Measurements from ENCODE around the gene ZBTB4. TPM values are rescaled to one million over a fixed set of nuclear protein-coding genes. Genes with fewer than 3 reads are reported as not detected.

The ZBTB4 gene
- total RNA-seq, 2 donors from 2014 or later: 44.9 to 49.5 TPM

DNA sequence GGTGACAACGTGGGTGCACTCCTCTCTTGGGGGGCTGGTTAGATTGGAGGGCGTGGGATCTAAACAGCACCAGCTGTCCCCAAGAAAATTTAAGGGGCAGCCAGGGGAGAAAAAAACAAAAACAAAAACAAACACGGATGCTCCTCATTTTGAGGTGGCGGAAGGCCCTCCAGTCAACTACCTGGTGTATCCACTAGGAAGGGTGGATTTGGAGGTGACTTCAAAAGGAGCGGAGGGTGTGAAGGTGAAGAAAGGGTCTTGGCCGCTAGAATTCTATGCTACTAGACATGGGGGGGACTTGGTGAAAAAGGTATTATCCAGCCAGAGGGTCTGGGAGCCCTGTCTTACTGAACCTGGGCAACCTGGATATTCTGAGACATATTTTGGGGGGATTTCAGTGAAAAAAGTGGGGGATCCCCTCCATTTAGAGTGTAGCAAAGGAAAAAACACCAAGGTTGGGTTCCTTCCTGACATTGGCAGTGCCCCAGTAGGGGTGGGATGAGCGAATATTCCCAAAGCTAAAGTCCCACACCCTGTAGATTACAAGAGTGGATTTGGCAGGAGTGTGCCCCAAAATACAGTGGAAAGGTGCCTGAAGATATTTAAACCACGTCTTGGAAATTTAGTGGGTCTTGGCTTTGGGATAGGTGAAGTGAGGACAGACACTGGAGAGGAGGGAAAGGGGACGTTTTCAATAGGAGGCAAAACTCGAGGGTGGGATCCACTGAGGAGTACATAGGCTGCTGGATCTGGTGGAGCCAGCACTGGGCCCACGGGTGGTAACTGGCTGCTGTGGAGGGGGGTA is 40.6 kb downstream of the ZBTB4 start:
- DNase-seq (no peak), ATAC-seq (no peak)
- peak overlapping the region; percentile 88 for H3K4me3 Mint-ChIP-seq
- H3K36me3 Mint-ChIP-seq (ENCODE audit: low read depth): peaks cover 8% of the 10 kb centered on the region
- peaks cover 41% of the 10 kb centered on the region for H3K27me3 Mint-ChIP-seq
- no peaks in the 10 kb centered on the region for H3K9me3 ChIP-seq (ENCODE audit: control insufficient read depth, low read length, poor library complexity, severe bottlenecking)
- peaks cover 33% of the 10 kb centered on the region for H3K4me1 Mint-ChIP-seq
- peak overlapping the region; percentile 67 for H3K27ac Mint-ChIP-seq

GRCh38 chr17:7437950-7438614 is 41.3 kb downstream of the ZBTB4 start:
- ATAC-seq (no peak), DNase-seq (peak; percentile 37 to 40 (median 40))
- peaks cover 8% of the 10 kb centered on the region for H3K36me3 Mint-ChIP-seq (ENCODE audit: low read depth)
- peak overlapping the region; percentile 88 for H3K4me3 Mint-ChIP-seq
- H3K4me1 Mint-ChIP-seq: peaks cover 33% of the 10 kb centered on the region
- H3K27ac Mint-ChIP-seq: peak overlapping the region; percentile 67
- H3K9me3 ChIP-seq (ENCODE audit: control insufficient read depth, low read length, poor library complexity, severe bottlenecking): no peaks in the 10 kb centered on the region
- peaks cover 33% of the 10 kb centered on the region for H3K27me3 Mint-ChIP-seq

DNA sequence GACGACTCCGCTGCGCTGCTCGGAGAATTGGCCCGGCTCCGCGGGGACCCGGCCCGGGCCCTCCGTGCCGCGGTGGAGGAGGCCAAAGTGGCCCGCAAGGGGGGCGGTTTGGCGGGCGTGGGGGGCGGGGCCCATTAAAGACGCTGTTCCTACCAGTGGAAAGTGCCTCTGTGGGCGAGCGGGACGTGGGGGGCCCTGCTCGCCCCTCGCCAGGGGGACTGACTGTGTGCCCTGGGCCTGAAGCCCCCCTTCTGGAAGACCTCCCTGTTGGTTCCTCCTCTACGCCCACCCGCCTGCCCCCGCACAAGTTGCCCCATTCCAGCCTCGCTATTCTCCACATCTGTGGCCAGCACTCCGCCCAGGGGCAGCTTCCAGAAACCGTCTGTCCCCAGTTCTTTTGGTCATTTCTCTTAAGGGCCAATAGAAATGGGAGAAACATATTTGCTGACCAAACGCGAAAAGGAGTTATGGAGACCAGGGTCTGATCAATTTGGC is 42.0 kb downstream of the ZBTB4 start:
- H3K36me3 Mint-ChIP-seq (ENCODE audit: low read depth): peaks cover 6% of the 10 kb centered on the region
- peak overlapping the region; percentile 67 for H3K27ac Mint-ChIP-seq
- ATAC-seq (no peak), DNase-seq (no peak)
- H3K9me3 ChIP-seq (ENCODE audit: control insufficient read depth, low read length, poor library complexity, severe bottlenecking): no peaks in the 10 kb centered on the region
- H3K27me3 Mint-ChIP-seq: peaks cover 27% of the 10 kb centered on the region
- H3K4me1 Mint-ChIP-seq: peaks cover 33% of the 10 kb centered on the region
- peak overlapping the region; percentile 95 for H3K4me3 Mint-ChIP-seq

- no peaks in the 10 kb centered on the region for H3K9me3 ChIP-seq (ENCODE audit: control insufficient read depth, low read length, poor library complexity, severe bottlenecking)
- Mint-ChIP-seq H3K4me1 (peaks cover 33% of the 10 kb centered on the region), H3K36me3 (ENCODE audit: low read depth) (peaks cover 4% of the 10 kb centered on the region), H3K4me3 (peak overlapping the region; percentile 95), H3K27ac (peak overlapping the region; percentile 97), H3K27me3 (peaks cover 20% of the 10 kb centered on the region)
- DNase-seq (peak; percentile 71 to 80 (median 73)), ATAC-seq (peak; percentile 69)
These were observed 42.7 kb downstream of the ZBTB4 start for GRCh38 chr17:7436556-7437368.

DNA sequence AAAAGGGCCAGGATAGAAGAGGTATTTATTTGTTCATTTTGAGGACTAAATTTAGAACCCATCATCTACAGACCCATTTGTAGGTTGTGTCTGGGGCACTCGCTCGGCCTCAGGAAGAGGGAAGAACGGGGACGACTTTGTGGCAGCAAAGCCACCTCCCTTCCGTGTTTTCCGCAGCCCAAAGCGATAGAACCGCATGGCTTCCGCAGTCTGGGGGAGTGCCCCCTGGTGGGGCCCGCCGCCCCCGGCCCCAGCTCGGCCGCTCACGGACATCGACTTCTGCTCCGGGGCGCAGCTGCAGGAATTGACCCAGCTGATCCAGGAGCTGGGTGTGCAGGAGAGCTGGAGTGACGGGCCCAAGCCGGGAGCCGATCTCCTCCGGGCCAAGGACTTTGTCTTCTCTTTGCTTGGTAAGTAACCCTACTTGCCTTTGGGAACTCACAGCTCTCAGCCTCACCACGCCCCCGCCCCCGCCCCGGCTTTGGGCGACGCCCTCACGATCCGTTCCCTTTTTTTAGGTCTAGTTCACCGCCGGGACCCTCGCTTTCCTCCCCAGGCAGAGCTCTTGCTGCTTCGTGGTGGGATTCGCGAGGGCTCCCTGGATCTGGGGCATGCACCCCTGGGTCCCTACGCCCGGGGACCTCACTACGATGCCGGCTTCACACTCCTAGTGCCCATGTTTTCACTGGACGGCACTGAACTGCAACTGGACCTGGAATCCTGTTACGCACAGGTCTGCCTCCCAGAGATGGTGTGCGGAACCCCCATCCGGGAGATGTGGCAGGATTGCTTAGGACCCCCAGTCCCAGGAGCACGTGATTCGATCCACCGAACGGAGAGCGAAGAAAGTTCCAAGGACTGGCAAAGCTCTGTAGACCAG is 43.5 kb downstream of the ZBTB4 start:
- Mint-ChIP-seq H3K4me1 (peaks cover 33% of the 10 kb centered on the region), H3K4me3 (peak overlapping the region; percentile 95), H3K36me3 (ENCODE audit: low read depth) (peaks cover 4% of the 10 kb centered on the region), H3K27ac (peak overlapping the region; percentile 97), H3K27me3 (peaks cover 17% of the 10 kb centered on the region)
- peak; percentile 49 to 51 (median 49) for DNase-seq
- no peaks in the 10 kb centered on the region for H3K9me3 ChIP-seq (ENCODE audit: control insufficient read depth, low read length, poor library complexity, severe bottlenecking)
- ATAC-seq: peak; percentile 50

GRCh38 chr17:7432296-7432695 is 47.1 kb downstream of the ZBTB4 start:
- peaks cover 11% of the 10 kb centered on the region for H3K4me1 Mint-ChIP-seq
- no peaks in the 10 kb centered on the region for H3K9me3 ChIP-seq (ENCODE audit: control insufficient read depth, low read length, poor library complexity, severe bottlenecking)
- no peak overlapping the region for H3K4me3 Mint-ChIP-seq
- no peaks in the 10 kb centered on the region for H3K27me3 Mint-ChIP-seq
- no peak for ATAC-seq
- no peaks in the 10 kb centered on the region for H3K36me3 Mint-ChIP-seq (ENCODE audit: low read depth)
- no peak overlapping the region for H3K27ac Mint-ChIP-seq
- no peak for DNase-seq

DNA sequence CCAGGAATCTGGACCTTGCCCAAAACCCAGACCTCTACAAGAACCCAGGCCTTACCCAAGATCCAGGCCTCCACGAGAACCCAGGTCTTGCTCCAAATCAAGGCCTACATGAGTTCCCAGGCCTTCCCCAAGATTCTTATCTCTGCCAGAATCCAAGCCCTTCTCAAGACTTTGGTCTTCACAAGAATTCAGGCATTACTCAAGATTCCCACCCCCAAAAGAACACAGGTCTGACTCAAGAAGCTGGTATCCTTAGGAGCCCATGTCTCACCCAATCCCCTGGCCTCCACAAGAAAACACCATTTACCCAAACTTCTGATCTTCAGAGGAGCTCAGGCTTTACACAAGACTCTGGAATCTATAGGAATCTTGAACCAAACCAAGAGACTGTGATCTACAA is 48.2 kb downstream of the ZBTB4 start:
- H3K27me3 Mint-ChIP-seq: no peaks in the 10 kb centered on the region
- no peaks in the 10 kb centered on the region for H3K36me3 Mint-ChIP-seq (ENCODE audit: low read depth)
- no peak overlapping the region for H3K4me3 Mint-ChIP-seq
- peaks cover 8% of the 10 kb centered on the region for H3K4me1 Mint-ChIP-seq
- no peak overlapping the region for H3K27ac Mint-ChIP-seq
- DNase-seq (no peak), ATAC-seq (no peak)
- no peaks in the 10 kb centered on the region for H3K9me3 ChIP-seq (ENCODE audit: control insufficient read depth, low read length, poor library complexity, severe bottlenecking)

DNA sequence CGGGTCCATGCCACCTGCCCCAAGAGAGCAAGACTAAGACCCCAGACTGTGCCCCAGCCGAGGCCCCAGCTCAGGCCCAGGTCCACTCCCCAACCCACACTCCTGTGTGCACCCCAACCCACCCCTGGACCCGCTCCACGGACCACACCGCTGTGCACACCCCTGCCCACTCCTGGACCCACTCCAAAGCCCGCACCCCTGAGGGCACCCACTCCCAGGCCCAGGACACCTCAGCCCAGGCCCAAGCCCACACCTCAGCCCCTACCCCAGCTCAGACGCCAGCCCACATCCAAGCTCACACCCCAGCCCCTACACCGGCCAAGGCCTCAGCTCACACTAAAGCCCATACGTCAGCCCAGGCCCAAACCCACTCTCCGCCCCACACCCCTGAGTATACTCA is 49.7 kb downstream of the ZBTB4 start:
- Mint-ChIP-seq H3K27me3 (no peaks in the 10 kb centered on the region), H3K27ac (no peak overlapping the region), H3K36me3 (ENCODE audit: low read depth) (no peaks in the 10 kb centered on the region), H3K4me1 (no peaks in the 10 kb centered on the region), H3K4me3 (no peak overlapping the region)
- DNase-seq (no peak), ATAC-seq (no peak)
- H3K9me3 ChIP-seq (ENCODE audit: control insufficient read depth, low read length, poor library complexity, severe bottlenecking): no peaks in the 10 kb centered on the region

GRCh38 chr17:7428557-7428956 is 50.9 kb downstream of the ZBTB4 start, which contains the start of gene SPEM3:
TSS of gene SPEM3 (plus strand) at chr17:7428857. CDS start at chr17:7428903, 46 bp downstream.
- H3K36me3 Mint-ChIP-seq (ENCODE audit: low read depth): no peaks in the 10 kb centered on the region
- H3K4me1 Mint-ChIP-seq: no peaks in the 10 kb centered on the region
- H3K27me3 Mint-ChIP-seq: no peaks in the 10 kb centered on the region
- H3K9me3 ChIP-seq (ENCODE audit: control insufficient read depth, low read length, poor library complexity, severe bottlenecking): no peaks in the 10 kb centered on the region
- no peak within 1 kb of the TSS for H3K4me3 Mint-ChIP-seq
- ATAC-seq: no peak
- no peak within 1 kb of the TSS for H3K27ac Mint-ChIP-seq
- no peak for DNase-seq

- H3K9me3 ChIP-seq (ENCODE audit: control insufficient read depth, low read length, poor library complexity, severe bottlenecking): no peaks in the 10 kb centered on the region
- DNase-seq: no peak
- Mint-ChIP-seq H3K36me3 (ENCODE audit: low read depth) (no peaks in the 10 kb centered on the region), H3K4me1 (no peaks in the 10 kb centered on the region), H3K27ac (no peak overlapping the region), H3K27me3 (no peaks in the 10 kb centered on the region), H3K4me3 (no peak overlapping the region)
- no peak for ATAC-seq
These were observed 51.9 kb downstream of the ZBTB4 start for GRCh38 chr17:7427549-7427948.

DNA sequence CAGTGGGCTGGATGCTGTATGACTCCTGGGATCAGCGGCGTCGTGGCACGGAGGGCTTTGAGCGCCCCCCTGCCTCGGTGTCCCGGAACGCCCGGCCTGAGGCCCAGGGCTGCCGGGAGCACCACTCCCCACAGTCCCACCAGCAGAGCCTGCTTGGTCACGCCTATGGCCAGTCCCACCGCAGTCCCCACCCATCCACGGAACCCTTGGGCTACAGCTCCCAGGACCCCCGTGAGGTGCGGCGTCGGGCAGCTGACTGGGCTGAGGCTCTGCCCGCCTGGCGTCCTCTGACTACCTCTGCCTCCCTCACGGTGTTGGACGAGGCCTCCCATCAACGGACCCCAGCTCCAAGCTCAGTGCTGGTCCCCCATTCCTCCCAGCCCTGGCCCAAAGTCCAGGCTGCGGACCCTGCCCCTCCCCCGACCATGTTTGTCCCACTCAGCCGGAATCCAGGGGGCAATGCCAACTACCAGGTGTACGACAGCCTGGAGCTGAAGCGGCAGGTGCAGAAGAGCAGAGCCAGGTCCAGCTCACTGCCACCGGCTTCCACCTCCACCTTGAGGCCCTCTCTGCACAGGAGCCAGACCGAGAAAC is 52.4 kb downstream of the ZBTB4 start:
- Mint-ChIP-seq H3K27ac (no peak overlapping the region), H3K36me3 (ENCODE audit: low read depth) (no peaks in the 10 kb centered on the region), H3K4me3 (no peak overlapping the region), H3K27me3 (no peaks in the 10 kb centered on the region), H3K4me1 (no peaks in the 10 kb centered on the region)
- DNase-seq (no peak), ATAC-seq (no peak)
- no peaks in the 10 kb centered on the region for H3K9me3 ChIP-seq (ENCODE audit: control insufficient read depth, low read length, poor library complexity, severe bottlenecking)
